Thyroid gland (tissue), 4 donors: Measurements from ENCODE around the gene AMBP. TPM values are rescaled to one million over a fixed set of nuclear protein-coding genes. Genes with fewer than 3 reads are reported as not detected.

Experiments
- DNase-seq, 2 donors: peaks; one replicate each; pipeline ENCODE4 v3.0.0-alpha.2; 2019
- H3K27ac ChIP-seq, 3 donors: fragments of 200-600 bp; sonication (generic); 1 replicate in 2 of 3; 2 replicates in 1 of 3; pipeline ENCODE4 v1.5.1; 2016 to 2019; ENCODE audit warnings: mild to moderate bottlenecking in 1 of 3, moderate library complexity in 1 of 3
- H3K27me3 ChIP-seq: fragments of 200-600 bp; sonication (generic); one replicate; pipeline ENCODE4 v1.5.1; 2019
- H3K36me3 ChIP-seq, 2 donors: fragments of 200-600 bp; sonication (generic); one replicate each; pipeline ENCODE4 v1.5.1; 2016 to 2019
- H3K4me1 ChIP-seq, 2 donors: fragments of 200-600 bp; sonication (generic); one replicate each; pipeline ENCODE4 v1.5.1; 2017 to 2019
- H3K4me3 ChIP-seq, 3 donors: fragments of 200-600 bp; sonication (generic); replicated peaks in 1 of 3; 1 replicate in 2 of 3; 2 replicates in 1 of 3; pipeline ENCODE4 v1.5.1; 2016; ENCODE audit warnings: mild to moderate bottlenecking in 1 of 3
- H3K9me3 ChIP-seq: fragments of 200-600 bp; sonication (generic); one replicate; pipeline ENCODE4 v1.5.1; 2017
- POLR2A ChIP-seq, 2 donors: fragments of 450-650 bp; IDR thresholded peaks; one replicate each; pipeline ENCODE4 v1.6.1; 2017; ENCODE audit warnings: antibody characterized with exemption in 2 of 2, mild to moderate bottlenecking in 2 of 2, moderate library complexity in 1 of 2
- WGBS, 2 donors: methylation state at CpG; one replicate each; pipeline ENCODE4 v1.1.5; 2017; 5-methylcytosine and 5-hydroxymethylcytosine counted together
- intact Hi-C: fragments of 100-400 bp; cut with DNase I; formaldehyde crosslinking; loops from one replicate; pipeline ENCODE4 v1.15.1; 2023
- total RNA-seq, 4 donors: library from RNA; depleted of rRNA; stranded (reverse); fragments of >200 nt; gene quantifications; one replicate each; pipeline ENCODE4 v1.2.3, GENCODE V29; 2016
- TF ChIP-seq, protein P1 (sequence below), 6 experiments: fragments of 200-600 bp in 3 of 6; fragments of 450-650 bp in 3 of 6; sonication (generic) in 3 of 6; IDR thresholded peaks; one replicate each; pipeline ENCODE4 v1.5.1; 2016 to 2019; ENCODE audit warnings: antibody characterized with exemption in 6 of 6, mild to moderate bottlenecking in 2 of 6, inconsistent platforms in 1 of 6, moderate library complexity in 1 of 6

AMBP gene
- total RNA-seq, 4 donors from 2014 or later, result 0.83 to 4.2 (median 2.1) TPM; not detected in 1

DNA sequence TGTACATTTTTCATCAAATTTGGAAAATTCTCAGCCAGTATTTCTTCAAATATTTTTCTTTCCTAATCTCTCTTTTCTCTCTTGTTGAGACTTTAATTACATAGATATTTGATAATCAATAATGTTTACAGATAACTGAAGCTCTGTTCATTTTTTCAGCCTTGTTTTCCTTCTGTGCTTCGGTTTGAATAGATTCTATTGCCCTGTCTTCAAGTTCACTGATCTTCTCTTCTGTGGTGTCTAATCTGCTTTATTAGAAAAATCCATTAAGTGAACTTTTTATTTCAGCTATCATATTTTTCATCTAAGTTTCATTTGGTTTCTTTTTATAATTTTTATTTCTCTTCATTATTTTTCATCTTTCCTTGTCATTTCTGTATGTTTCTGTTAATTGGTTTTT lies 54.1 kb downstream of the AMBP start:
- no peak overlapping the region for H3K27ac ChIP-seq
- peaks cover 4 to 5% of the 10 kb centered on the region in 2 donors for H3K36me3 ChIP-seq
- no peak for DNase-seq
- no peak for TF ChIP-seq POLR2A (IDR thresholded peaks at IDR 0.05)
- TF ChIP-seq, protein P1, sequence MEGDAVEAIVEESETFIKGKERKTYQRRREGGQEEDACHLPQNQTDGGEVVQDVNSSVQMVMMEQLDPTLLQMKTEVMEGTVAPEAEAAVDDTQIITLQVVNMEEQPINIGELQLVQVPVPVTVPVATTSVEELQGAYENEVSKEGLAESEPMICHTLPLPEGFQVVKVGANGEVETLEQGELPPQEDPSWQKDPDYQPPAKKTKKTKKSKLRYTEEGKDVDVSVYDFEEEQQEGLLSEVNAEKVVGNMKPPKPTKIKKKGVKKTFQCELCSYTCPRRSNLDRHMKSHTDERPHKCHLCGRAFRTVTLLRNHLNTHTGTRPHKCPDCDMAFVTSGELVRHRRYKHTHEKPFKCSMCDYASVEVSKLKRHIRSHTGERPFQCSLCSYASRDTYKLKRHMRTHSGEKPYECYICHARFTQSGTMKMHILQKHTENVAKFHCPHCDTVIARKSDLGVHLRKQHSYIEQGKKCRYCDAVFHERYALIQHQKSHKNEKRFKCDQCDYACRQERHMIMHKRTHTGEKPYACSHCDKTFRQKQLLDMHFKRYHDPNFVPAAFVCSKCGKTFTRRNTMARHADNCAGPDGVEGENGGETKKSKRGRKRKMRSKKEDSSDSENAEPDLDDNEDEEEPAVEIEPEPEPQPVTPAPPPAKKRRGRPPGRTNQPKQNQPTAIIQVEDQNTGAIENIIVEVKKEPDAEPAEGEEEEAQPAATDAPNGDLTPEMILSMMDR (IDR thresholded peaks at IDR 0.05), result no peak
- WGBS, 2 donors, result 98% methylated on average over 1 of the region's 1 CpG
- no peaks in the 10 kb centered on the region for H3K27me3 ChIP-seq
- no peaks in the 10 kb centered on the region for H3K9me3 ChIP-seq
- no peak overlapping the region for H3K4me3 ChIP-seq
- H3K4me1 ChIP-seq, result no peaks in the 10 kb centered on the region
- intact Hi-C loops, result no loop called here

DNA sequence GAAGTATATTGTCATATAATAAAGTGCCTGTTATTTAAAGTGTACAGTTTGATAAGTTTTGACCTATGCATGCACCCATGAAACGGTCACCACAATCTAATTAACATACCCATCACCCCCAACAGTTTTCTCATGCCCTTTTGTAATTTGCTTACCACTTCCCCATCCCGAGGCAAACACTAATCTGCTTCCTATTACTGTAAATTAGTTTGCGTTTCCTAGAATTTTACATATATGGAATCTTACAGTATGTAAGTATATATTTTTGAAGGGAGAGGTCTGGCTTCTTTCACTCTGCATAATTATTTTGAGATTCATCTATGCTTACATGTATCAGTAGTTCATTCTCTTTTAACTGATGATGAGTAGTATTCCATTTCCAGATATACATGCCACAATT lies 56.5 kb downstream of the AMBP start:
- Histone ChIP-seq H3K27me3 (no peaks in the 10 kb centered on the region), H3K36me3 (peaks cover 15 to 17% of the 10 kb centered on the region in 2 donors), H3K4me1 (no peaks in the 10 kb centered on the region), H3K27ac (no peak overlapping the region), H3K4me3 (no peak overlapping the region), H3K9me3 (no peaks in the 10 kb centered on the region)
- TF ChIP-seq POLR2A (IDR thresholded peaks at IDR 0.05), result no peak
- TF ChIP-seq, protein P1 (IDR thresholded peaks at IDR 0.05), result no peak
- intact Hi-C loops, result no loop called here
- DNase-seq, result no peak
- WGBS, 2 donors, result 93 to 95% methylated on average over 3 of the region's 3 CpGs

DNA sequence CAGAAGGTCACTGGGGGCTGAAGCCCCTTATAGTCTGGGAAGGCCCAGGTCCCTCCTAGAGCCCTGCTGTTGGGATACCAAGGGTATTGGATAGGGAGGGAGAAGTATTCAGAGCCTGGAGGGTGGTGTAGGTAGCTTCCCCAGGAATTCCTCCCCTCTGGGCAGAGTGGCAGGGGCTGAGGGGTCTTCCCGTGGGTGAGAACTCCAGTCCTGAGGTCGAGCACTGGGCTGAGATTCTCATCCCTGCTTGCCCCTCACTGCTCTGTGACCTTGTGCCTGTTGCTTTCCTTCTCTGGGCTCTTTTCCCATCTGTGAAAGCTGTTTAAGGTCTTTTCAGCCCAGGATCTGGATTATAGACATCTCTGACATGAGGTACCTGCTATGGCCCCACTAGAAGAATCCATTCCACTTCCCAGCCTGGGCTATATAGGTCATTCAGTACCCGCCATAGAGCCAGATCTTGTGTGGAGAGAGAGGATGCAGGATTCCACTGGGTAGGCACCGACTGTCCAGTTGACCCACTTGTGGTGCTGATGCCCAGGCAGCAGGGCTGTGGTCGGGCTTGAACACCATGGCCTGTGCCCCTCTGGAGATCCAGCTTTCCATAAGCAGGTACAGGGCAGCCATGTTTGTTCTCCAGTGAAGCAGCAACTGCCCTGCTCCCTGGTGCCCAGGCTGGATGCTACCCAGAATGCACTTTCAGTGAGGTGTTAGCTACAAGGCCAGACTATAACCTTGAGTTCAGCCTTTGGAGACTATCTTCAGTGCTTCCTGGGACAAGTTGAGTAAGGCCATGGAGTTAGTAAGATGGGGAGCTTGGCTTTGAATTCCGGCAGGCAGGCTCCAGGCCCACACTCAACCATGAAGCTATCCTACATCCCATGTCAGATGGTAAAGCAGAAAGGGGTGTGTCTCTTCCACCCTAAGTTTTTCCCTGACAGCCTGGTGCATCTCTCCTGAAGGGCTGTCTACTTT lies 60.1 kb downstream of the AMBP start:
- Histone ChIP-seq H3K36me3 (peaks cover 15 to 17% of the 10 kb centered on the region in 2 donors), H3K4me1 (no peaks in the 10 kb centered on the region), H3K27me3 (no peaks in the 10 kb centered on the region), H3K4me3 (no peak overlapping the region), H3K9me3 (no peaks in the 10 kb centered on the region), H3K27ac (no peak overlapping the region)
- no peak for TF ChIP-seq POLR2A (IDR thresholded peaks at IDR 0.05)
- TF ChIP-seq, protein P1 (IDR thresholded peaks at IDR 0.05), result no peak
- no peak for DNase-seq
- 88 to 91% methylated on average over 5 to 6 of the region's 6 CpGs for WGBS, 2 donors
- intact Hi-C loops, result no loop called here

DNA sequence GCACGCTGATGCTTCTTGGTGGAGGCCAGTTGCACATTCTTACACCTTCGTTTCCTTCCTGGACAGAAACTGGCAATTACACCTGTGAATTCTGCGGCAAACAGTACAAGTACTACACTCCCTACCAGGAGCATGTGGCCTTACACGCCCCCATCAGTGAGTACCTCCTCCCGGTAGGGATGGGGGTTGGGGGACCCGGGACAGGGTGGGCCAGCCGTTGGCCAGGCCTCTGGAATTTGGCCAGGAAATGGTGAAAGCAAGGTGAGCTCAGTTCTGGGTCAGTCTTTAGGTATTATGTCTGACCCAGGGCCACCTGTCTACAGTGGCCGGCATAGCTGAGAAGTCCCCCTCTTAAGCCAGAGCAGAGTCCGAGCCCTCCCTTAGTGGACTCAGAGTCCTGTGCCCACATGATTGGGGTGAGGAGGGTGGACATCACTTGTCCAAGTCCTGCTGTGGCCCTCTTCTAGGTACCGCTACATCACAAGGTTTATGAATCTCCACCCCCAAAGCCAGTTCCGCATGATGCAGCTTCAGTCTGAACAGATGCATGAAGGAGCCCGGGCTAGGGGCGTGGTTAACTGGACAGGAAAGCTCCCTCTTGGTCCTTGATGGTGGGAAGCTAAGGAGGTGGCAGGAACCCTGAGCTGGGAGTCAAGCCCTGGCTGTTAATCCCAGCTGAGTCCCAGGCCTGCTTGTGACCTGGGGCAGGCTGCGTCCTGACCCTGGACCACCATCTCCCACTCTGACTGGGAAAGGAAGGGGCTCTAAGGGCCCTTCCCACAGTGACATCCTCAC lies 61.3 kb downstream of the AMBP start:
- intact Hi-C loops, result no loop called here
- H3K9me3 ChIP-seq, result no peaks in the 10 kb centered on the region
- TF ChIP-seq, protein P1 (IDR thresholded peaks at IDR 0.05), result no peak
- TF ChIP-seq POLR2A (IDR thresholded peaks at IDR 0.05), result no peak
- H3K36me3 ChIP-seq, result peaks cover 17% of the 10 kb centered on the region in 2 donors
- WGBS, 2 donors, result 92 to 97% methylated on average over 10 to 13 of the region's 14 CpGs
- no peak overlapping the region for H3K4me3 ChIP-seq
- no peak for DNase-seq
- no peaks in the 10 kb centered on the region for H3K4me1 ChIP-seq
- no peaks in the 10 kb centered on the region for H3K27me3 ChIP-seq
- H3K27ac ChIP-seq, result no peak overlapping the region
